Glutamatergic neuron (in vitro differentiated cells): ENCODE data around the gene DISP2. TPM values are rescaled to one million over a fixed set of nuclear protein-coding genes. Genes with fewer than 3 reads are reported as not detected.

Experiments
- DNase-seq: peaks from one replicate; pipeline ENCODE4 v3.0.0; 2022
- H3K27ac Mint-ChIP-seq: one replicate; pipeline ENCODE4 v1.8.0; 2020; ENCODE audit warnings: mild to moderate bottlenecking, mixed read lengths, inconsistent platforms; ENCODE audit not compliant: unreplicated experiment
- H3K27me3 Mint-ChIP-seq: one replicate; pipeline ENCODE4 v1.8.0; 2020; ENCODE audit warnings: mild to moderate bottlenecking, moderate library complexity, mixed read lengths, inconsistent platforms; ENCODE audit not compliant: unreplicated experiment
- H3K36me3 Mint-ChIP-seq: one replicate; pipeline ENCODE4 v1.8.0; 2020; ENCODE audit warnings: mild to moderate bottlenecking, mixed read lengths, inconsistent platforms; ENCODE audit not compliant: unreplicated experiment
- H3K4me1 Mint-ChIP-seq: one replicate; pipeline ENCODE4 v1.8.0; 2020; ENCODE audit warnings: mild to moderate bottlenecking, low read depth, mixed read lengths, inconsistent platforms; ENCODE audit not compliant: unreplicated experiment
- H3K4me3 Mint-ChIP-seq: one replicate; pipeline ENCODE4 v1.8.0; 2020; ENCODE audit warnings: mild to moderate bottlenecking, mixed read lengths, inconsistent platforms; ENCODE audit not compliant: unreplicated experiment
- H3K9me3 Mint-ChIP-seq: one replicate; pipeline ENCODE4 v1.8.0; 2020; ENCODE audit warnings: mild to moderate bottlenecking, moderate library complexity, mixed read lengths, inconsistent platforms; ENCODE audit not compliant: unreplicated experiment
- CTCF ChIP-seq: fragments of 200-600 bp; sonication (generic); IDR thresholded peaks from one replicate; pipeline ENCODE4 v1.5.0; 2021; ENCODE audit not compliant: partially characterized antibody, unreplicated experiment
- total RNA-seq: library from RNA; stranded (reverse); fragmentation: NEBNext Ultra II Directional; extraction: Animal tissue kit (Norgen Biotek cat#: 25700); gene quantifications from one replicate; pipeline ENCODE4 v1.2.1, GENCODE V29; 2021; ENCODE audit not compliant: unreplicated experiment

Gene DISP2
- total RNA-seq, 1 donor from 2014 or later, result 44.3 TPM

- Mint-ChIP-seq H3K4me3 (no peak overlapping the region), H3K36me3 (no peaks in the 10 kb centered on the region), H3K27ac (no peak overlapping the region), H3K27me3 (no peaks in the 10 kb centered on the region), H3K9me3 (no peaks in the 10 kb centered on the region), H3K4me1 (peaks cover 4% of the 10 kb centered on the region)
- no peak for TF ChIP-seq CTCF
- DNase-seq, result no peak
These were observed 60.1 kb downstream of the DISP2 start for GRCh38 chr15:40418126-40418525.

GRCh38 chr15:40420071-40420713 is 62.2 kb downstream of the DISP2 start:
- TF ChIP-seq CTCF, result no peak
- H3K27ac Mint-ChIP-seq, result no peak overlapping the region

GRCh38 chr15:40420793-40421192 is 62.8 kb downstream of the DISP2 start:
- Mint-ChIP-seq H3K4me1 (peaks cover 4% of the 10 kb centered on the region), H3K27me3 (no peaks in the 10 kb centered on the region), H3K4me3 (no peak overlapping the region), H3K27ac (no peak overlapping the region), H3K9me3 (no peaks in the 10 kb centered on the region), H3K36me3 (no peaks in the 10 kb centered on the region)
- DNase-seq, result no peak
- TF ChIP-seq CTCF, result no peak

More at GRCh38 chr15:40420071-40420713, 62.2 kb downstream of the DISP2 start:
- Mint-ChIP-seq H3K9me3 (no peaks in the 10 kb centered on the region), H3K4me3 (no peak overlapping the region), H3K36me3 (no peaks in the 10 kb centered on the region), H3K4me1 (peaks cover 4% of the 10 kb centered on the region), H3K27me3 (no peaks in the 10 kb centered on the region)
- DNase-seq, result no peak

GRCh38 chr15:40421246-40422157 is 63.5 kb downstream of the DISP2 start:
- peak overlapping the region; percentile 11 for H3K4me3 Mint-ChIP-seq
- peaks cover under 1% of the 10 kb centered on the region for H3K9me3 Mint-ChIP-seq
- H3K4me1 Mint-ChIP-seq, result peaks cover 4% of the 10 kb centered on the region
- peak; percentile 84 for TF ChIP-seq CTCF
- peak; percentile 93 for DNase-seq
- H3K27ac Mint-ChIP-seq, result no peak overlapping the region
- no peaks in the 10 kb centered on the region for H3K36me3 Mint-ChIP-seq
- no peaks in the 10 kb centered on the region for H3K27me3 Mint-ChIP-seq
